Right lobe of liver (tissue), 4 donors: Measurements from ENCODE around the gene SPECC1L.
"Not testable (repeated sequence)": the region's sequence is repeated elsewhere in the genome, so short reads cannot be mapped to it uniquely, and the experiment has no call there.

Experiments
- POLR2A ChIP-seq: fragments of 450-650 bp; IDR thresholded peaks from one replicate; pipeline ENCODE4 v1.6.1; 2017; ENCODE audit warnings: antibody characterized with exemption, mild to moderate bottlenecking
- TF ChIP-seq, protein P1 (sequence below), 4 donors: fragments of 200-600 bp in 3 of 4; fragments of 450-650 bp in 1 of 4; IDR thresholded peaks; one replicate each; pipeline versions ENCODE4 v1.5.1 to v1.8.0; 2016 to 2022; ENCODE audit warnings: antibody characterized with exemption in 4 of 4, mild to moderate bottlenecking in 2 of 4
- donor health status: DM: no; HTN: no; CAD: no.
- donor health status: DM: no; HTN: no; CAD: no.
- donor health status: DM: no; HTN: yes; CAD: no.

GRCh38 chr22:24262185-24262749, 8.4 kb upstream of the SPECC1L start:
- TF ChIP-seq, protein P1, sequence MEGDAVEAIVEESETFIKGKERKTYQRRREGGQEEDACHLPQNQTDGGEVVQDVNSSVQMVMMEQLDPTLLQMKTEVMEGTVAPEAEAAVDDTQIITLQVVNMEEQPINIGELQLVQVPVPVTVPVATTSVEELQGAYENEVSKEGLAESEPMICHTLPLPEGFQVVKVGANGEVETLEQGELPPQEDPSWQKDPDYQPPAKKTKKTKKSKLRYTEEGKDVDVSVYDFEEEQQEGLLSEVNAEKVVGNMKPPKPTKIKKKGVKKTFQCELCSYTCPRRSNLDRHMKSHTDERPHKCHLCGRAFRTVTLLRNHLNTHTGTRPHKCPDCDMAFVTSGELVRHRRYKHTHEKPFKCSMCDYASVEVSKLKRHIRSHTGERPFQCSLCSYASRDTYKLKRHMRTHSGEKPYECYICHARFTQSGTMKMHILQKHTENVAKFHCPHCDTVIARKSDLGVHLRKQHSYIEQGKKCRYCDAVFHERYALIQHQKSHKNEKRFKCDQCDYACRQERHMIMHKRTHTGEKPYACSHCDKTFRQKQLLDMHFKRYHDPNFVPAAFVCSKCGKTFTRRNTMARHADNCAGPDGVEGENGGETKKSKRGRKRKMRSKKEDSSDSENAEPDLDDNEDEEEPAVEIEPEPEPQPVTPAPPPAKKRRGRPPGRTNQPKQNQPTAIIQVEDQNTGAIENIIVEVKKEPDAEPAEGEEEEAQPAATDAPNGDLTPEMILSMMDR (IDR thresholded peaks at IDR 0.05) = not testable (repeated sequence)
- TF ChIP-seq POLR2A = not testable (repeated sequence)
